ENCODE measurements around the gene HOXA11. TPM values are rescaled to one million over a fixed set of nuclear protein-coding genes. Genes with fewer than 3 reads are reported as not detected.

The HOXA11 gene
- total RNA-seq, 1 donor from 2014 or later = not detected

DNA sequence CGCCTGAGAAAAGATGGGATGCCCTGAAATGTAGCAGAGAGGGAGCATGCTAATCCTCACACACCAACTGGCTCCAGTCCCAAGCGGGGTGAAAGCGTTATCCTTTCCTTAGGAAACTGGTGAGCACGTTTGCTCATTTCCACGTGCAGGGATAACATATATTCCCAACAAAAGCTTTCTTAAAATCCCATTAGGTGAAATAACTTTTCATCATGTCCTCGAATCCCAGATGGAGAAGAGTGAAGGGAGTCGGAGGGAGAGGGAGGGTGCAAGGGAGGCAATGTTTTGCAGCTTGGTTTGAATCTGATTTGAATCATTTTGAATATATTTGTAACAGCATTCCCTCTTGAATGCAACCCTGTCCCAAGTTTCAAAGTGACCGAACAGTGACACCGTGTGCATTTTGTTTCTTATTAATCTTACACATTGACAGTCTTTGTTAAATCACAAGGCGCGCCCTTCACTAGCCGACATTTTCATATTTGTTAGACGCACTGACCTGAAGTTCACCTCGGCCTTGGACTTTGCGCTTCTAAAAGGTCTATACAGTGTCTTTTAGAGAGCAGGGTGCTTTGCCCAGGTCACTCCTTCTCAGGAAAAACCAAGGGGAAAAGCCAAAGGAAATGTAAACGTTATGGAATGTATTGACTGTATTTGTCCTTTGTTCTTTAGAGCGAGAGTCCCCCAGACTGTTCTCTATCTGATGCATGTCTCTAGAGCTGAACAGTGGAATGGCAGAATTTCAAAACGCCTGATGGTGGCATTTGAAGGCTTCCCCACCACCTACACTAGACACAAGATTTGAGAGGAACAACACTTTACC, 51.4 kb downstream of the HOXA11 start:
- peak; percentile 57 to 60 for DNase-seq (ENCODE audit: low read depth in 2 of 2)

DNA sequence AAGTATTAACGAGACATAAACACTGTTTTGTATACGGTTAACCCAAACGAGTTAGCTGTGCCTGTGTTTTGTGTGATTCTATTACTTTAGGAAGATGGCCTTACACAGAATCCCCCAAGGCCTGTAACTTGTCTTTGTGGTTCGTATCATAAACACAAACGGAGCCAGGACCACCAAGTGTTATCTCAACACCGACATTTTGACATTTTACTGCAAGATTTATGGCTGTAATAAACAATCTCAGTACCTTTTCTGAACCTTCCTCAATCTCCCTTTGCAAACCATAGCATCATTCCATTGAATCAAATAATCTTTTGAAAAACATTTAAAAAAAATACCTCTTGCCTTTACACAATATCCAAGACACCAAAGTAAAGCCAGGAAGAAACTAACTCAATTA, 52.1 kb downstream of the HOXA11 start:
- no peak for DNase-seq (ENCODE audit: low read depth in 2 of 2)

DNA sequence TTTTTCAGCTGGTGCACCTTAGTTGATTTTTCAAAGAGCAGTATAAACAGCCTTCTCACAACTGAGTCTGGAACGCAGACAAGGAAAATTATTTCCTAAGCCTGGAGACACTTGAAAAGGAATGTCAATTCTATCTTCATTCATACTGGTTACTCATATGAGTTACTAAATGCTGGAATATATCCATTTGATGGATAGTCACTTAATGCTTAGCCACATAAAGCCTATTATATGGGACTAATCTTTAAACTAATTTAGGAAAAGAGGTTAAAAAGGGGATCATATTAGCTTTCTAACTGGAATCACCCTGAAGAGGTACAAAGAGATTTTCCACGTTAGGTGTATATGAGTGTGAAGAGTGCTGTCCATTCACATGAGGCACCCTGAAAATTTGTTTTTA, 52.8 kb downstream of the HOXA11 start:
- no peak for DNase-seq (ENCODE audit: low read depth in 2 of 2)

DNA sequence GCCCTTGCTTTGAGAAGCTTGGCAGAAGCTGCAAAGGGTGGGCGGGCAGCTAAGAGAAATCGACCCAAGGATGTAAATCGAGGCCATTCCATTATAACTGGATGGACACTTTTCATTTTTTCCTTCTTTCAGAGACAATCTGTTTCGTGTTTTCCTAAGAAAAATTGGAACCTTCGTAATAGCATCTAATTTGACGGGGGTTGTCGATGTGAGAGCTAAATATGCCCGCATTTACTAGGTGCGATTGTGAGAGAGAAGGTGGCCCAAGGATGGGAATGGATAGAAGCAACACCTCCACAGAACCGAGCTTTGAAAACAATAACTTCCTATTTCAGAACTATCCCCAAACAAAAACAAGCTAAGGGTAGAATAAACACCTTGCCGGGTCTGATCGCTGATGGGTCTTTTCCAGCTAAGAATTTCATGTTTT, 53.6 kb downstream of the HOXA11 start:
- DNase-seq (ENCODE audit: low read depth in 2 of 2) = no peak

Other genes starting within 250 kb of the HOXA11 start
- 0.40 and 0.44 TPM in 2 replicates for gene HOXA1, start 89.2 kb downstream of the HOXA11 start, total RNA-seq
- 0.20 and 0.22 TPM in 2 replicates for gene HOXA2, start 82.5 kb downstream of the HOXA11 start, total RNA-seq
- 0.22 and 0.79 TPM in 2 replicates for gene HOXA4, start 54.5 kb downstream of the HOXA11 start, total RNA-seq
- 5.8 and 7.0 TPM in 2 replicates for gene HOXA5, start 41.6 kb downstream of the HOXA11 start, total RNA-seq
- gene HOXA6, start 37.5 kb downstream of the HOXA11 start, total RNA-seq = 2.0 and 2.4 TPM in 2 replicates
- gene HOXA3, start 32.6 kb downstream of the HOXA11 start, total RNA-seq = 2.4 and 5.0 TPM in 2 replicates
- gene HOXA7, start 28.6 kb downstream of the HOXA11 start, total RNA-seq = 1.5 and 1.8 TPM in 2 replicates
- 2.0 and 3.9 TPM in 2 replicates for gene HOXA9, start 19.7 kb downstream of the HOXA11 start, total RNA-seq
- gene HOXA10, start 10.9 kb downstream of the HOXA11 start, total RNA-seq = under 0.01 and 2.0 TPM in 2 replicates
- gene HOXA13, start 14.9 kb upstream of the HOXA11 start, total RNA-seq = not detected in 2 replicates
- not detected in 2 replicates for gene EVX1, start 57.6 kb upstream of the HOXA11 start, total RNA-seq

All from lung microvascular endothelial cell (primary cell).